Trophoblast cell (in vitro differentiated cells and primary cell): ENCODE results near the gene UHRF1.

ENCODE experiments used
- DNase-seq, 2 donors: peaks; one replicate each; pipeline ENCODE4 v3.0.0-alpha.2; 2016
- H2AFZ ChIP-seq: 2 replicates; pipeline ENCODE4 v1.6.1; 2013; ENCODE audit warnings: low read length, moderate library complexity, mild to moderate bottlenecking; ENCODE audit not compliant: insufficient read depth, poor library complexity
- H2AK5ac ChIP-seq: 2 replicates; pipeline ENCODE4 v1.6.1; 2013; ENCODE audit warnings: mild to moderate bottlenecking, low read length
- H2BK120ac ChIP-seq: 2 replicates; pipeline ENCODE4 v1.6.1; 2013; ENCODE audit warnings: low read length, mild to moderate bottlenecking, moderate library complexity; ENCODE audit not compliant: insufficient read depth, poor library complexity
- H2BK12ac ChIP-seq: 2 replicates; pipeline ENCODE4 v1.6.1; 2013; ENCODE audit warnings: mild to moderate bottlenecking, low read length, moderate library complexity
- H2BK5ac ChIP-seq: 2 replicates; pipeline ENCODE4 v1.6.1; 2013; ENCODE audit warnings: low read length, low read depth, moderate library complexity, mild to moderate bottlenecking; ENCODE audit not compliant: poor library complexity
- H3K14ac ChIP-seq: 2 replicates; pipeline ENCODE4 v1.6.1; 2013; ENCODE audit warnings: mild to moderate bottlenecking, low read length
- H3K18ac ChIP-seq: 2 replicates; pipeline ENCODE4 v1.6.1; 2013; ENCODE audit warnings: mild to moderate bottlenecking, low read length
- H3K23ac ChIP-seq: 2 replicates; pipeline ENCODE4 v1.6.1; 2013; ENCODE audit warnings: low read length
- H3K27ac ChIP-seq: 2 replicates; pipeline ENCODE4 v1.5.1; 2013; ENCODE audit warnings: low read depth, mild to moderate bottlenecking, inconsistent platforms, low read length, moderate library complexity
- H3K27me3 ChIP-seq: 2 replicates; pipeline ENCODE4 v1.6.1; 2013; ENCODE audit warnings: inconsistent platforms, mild to moderate bottlenecking, low read length, moderate library complexity; ENCODE audit not compliant: insufficient read depth
- H3K36me3 ChIP-seq, 2 experiments: 1 replicate in 1 of 2; 2 replicates in 1 of 2; pipeline ENCODE4 v1.6.1; 2013; ENCODE audit warnings: low read length in 2 of 2, mild to moderate bottlenecking in 2 of 2, moderate library complexity in 1 of 2; ENCODE audit not compliant: insufficient read depth in 2 of 2, control insufficient read depth in 1 of 2
- H3K4ac ChIP-seq: 2 replicates; pipeline ENCODE4 v1.6.1; 2013; ENCODE audit warnings: low read depth, mild to moderate bottlenecking, low read length, moderate library complexity
- H3K4me1 ChIP-seq, 2 experiments: 1 replicate in 1 of 2; 2 replicates in 1 of 2; pipeline ENCODE4 v1.6.1; 2013; ENCODE audit warnings: low read length in 2 of 2, mild to moderate bottlenecking in 2 of 2, moderate library complexity in 1 of 2; ENCODE audit not compliant: insufficient read depth in 2 of 2, control insufficient read depth in 1 of 2
- H3K4me2 ChIP-seq: 2 replicates; pipeline ENCODE4 v1.6.1; 2013; ENCODE audit warnings: inconsistent platforms, mild to moderate bottlenecking, low read length, moderate library complexity
- H3K4me3 ChIP-seq: 2 replicates; pipeline ENCODE4 v1.5.1; 2013; ENCODE audit warnings: mild to moderate bottlenecking, low read depth, low read length, inconsistent platforms
- H3K79me1 ChIP-seq: one replicate; pipeline ENCODE4 v1.6.1; 2013; ENCODE audit warnings: low read length
- H3K79me2 ChIP-seq: 2 replicates; pipeline ENCODE4 v1.6.1; 2013; ENCODE audit warnings: low read length, mild to moderate bottlenecking; ENCODE audit not compliant: control insufficient read depth, insufficient read depth, poor library complexity
- H3K9ac ChIP-seq: 2 replicates; pipeline ENCODE4 v1.6.1; 2013; ENCODE audit warnings: mild to moderate bottlenecking, low read length
- H3K9me3 ChIP-seq: 2 replicates; pipeline ENCODE4 v1.6.1; 2013; ENCODE audit warnings: low read depth, mild to moderate bottlenecking, control low read depth, inconsistent platforms, low read length; ENCODE audit not compliant: insufficient read depth
- H4K12ac ChIP-seq: 2 replicates; pipeline ENCODE4 v1.6.1; 2013; ENCODE audit warnings: low read depth, mild to moderate bottlenecking, low read length, moderate library complexity
- H4K8ac ChIP-seq: 2 replicates; pipeline ENCODE4 v1.6.1; 2013; ENCODE audit warnings: low read depth, mild to moderate bottlenecking, low read length, moderate library complexity
- H4K91ac ChIP-seq: one replicate; pipeline ENCODE4 v1.6.1; 2013; ENCODE audit warnings: low read depth, mild to moderate bottlenecking, low read length, moderate library complexity
- WGBS: extraction: QIAGEN DNeasy Blood & Tissue Kit; methylation state at CpG from one replicate; pipeline ENCODE4 v1.1.7; 2013; ENCODE audit warnings: missing lambda C conversion rate; ENCODE audit not compliant: insufficient read length, insufficient coverage; ENCODE audit errors: extremely low coverage; 5-methylcytosine and 5-hydroxymethylcytosine counted together

UHRF1 gene

GRCh38 chr19:4966591-4966990 lies 57.3 kb downstream of the UHRF1 start:
- no peak for DNase-seq
- H3K4me2 ChIP-seq, result no peak overlapping the region
- no peak overlapping the region for H3K4me3 ChIP-seq
- H2BK120ac ChIP-seq, result no peak overlapping the region
- H3K4ac ChIP-seq, result no peak overlapping the region
- no peak overlapping the region for H4K8ac ChIP-seq
- no peak overlapping the region for H3K27ac ChIP-seq
- peaks cover 4 to 5% of the 10 kb centered on the region in 2 experiments for H3K36me3 ChIP-seq
- H2BK12ac ChIP-seq, result no peak overlapping the region
- H3K9ac ChIP-seq, result no peak overlapping the region
- H3K14ac ChIP-seq, result no peak overlapping the region
- H3K4me1 ChIP-seq, result peaks cover 8 to 13% of the 10 kb centered on the region in 2 experiments
- H3K27me3 ChIP-seq, result no peaks in the 10 kb centered on the region
- H4K91ac ChIP-seq, result no peak overlapping the region
- H2AFZ ChIP-seq, result no peak overlapping the region
- peaks cover 20% of the 10 kb centered on the region for H3K79me2 ChIP-seq
- no CpG with 5 or more reads among the region's 6 CpGs for WGBS
- no peak overlapping the region for H2BK5ac ChIP-seq
- H2AK5ac ChIP-seq, result no peak overlapping the region
- no peak overlapping the region for H3K23ac ChIP-seq
- H3K79me1 ChIP-seq, result peaks cover 20% of the 10 kb centered on the region
- no peak overlapping the region for H3K18ac ChIP-seq
- H3K9me3 ChIP-seq, result peaks cover 1% of the 10 kb centered on the region
- H4K12ac ChIP-seq, result no peak overlapping the region

DNA sequence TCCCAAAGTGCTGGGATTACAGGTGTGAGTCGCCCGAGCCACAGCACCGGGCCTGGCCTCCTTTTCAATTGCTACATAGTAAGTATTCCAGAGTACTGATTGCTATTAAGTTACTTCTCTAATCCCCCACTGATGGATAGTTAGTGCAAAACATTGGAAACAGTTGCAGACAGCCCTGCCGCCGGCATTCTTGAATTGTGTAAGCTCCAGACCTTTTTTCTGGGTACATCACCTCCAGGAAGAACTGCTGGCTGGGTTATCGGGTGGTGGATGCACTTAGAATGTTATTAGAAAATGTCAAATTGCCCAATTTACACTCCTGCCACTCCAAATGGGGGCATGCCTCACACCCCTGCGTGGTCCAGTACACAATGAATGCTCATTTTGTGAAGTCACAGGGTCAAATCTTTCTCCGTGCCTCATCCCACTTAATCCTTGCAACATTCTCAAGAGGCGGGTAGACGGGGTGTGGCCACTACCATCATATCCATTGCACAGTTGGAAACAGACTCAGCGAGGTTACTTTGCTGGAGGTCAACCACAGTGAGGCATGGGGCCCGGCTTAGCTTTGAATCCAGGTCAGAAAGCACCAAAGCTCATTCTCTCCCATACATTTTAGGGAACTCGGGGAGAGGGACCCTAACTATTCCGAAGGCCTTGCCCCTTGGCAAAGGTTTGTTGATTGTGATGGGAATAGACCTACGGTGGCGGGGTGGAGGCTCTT lies 58.6 kb downstream of the UHRF1 start:
- H3K18ac ChIP-seq, result peak overlapping the region; percentile 3

DNA sequence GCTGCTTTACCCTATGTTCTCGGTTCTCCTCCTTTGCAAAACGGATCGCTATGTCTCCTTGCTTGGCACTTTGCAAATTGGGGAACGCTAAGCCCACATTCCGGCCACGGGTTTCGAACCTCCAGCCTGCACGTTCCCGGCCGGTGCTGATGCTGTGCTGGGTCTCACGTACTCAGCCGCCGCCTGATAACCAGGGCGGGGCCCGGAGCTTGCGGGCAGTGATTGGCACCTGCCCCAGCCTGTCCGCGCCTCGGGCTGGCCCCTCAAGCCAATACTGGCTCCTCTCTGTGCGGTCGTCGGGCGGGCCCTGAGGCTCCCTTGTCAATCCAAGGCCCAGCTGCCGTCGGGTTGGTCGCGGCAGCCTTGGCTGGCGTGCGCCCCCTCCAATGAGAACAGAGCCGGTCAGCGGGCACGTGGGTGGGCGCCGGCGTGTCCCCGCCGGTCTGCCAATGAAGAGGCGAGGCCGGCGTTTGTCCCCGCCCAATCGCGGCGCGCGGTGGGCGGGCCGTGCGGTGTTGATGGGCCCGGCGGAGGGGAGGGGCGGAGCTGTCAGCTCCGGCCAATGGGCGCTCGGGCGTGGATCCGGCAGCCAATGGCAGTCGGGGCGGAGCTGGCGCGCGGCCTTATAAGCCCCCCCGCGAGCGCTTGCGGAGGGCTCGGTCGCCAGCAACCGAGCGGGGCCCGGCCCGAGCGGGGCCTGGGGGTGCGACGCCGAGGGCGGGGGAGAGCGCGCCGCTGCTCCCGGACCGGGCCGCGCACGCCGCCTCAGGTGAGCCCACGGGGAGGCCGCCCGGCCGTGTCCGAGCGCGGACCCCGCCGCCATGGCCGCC lies 59.4 kb downstream of the UHRF1 start, which contains the start of gene KDM4B:
Gene KDM4B (plus strand): TSS at position 652 of the 830 bp plus-strand sequence. CDS start 63,778 bp downstream, outside the sequence.
- H3K4ac ChIP-seq, result peak within 1 kb of the TSS; percentile 47
- H2AFZ ChIP-seq, result peak within 1 kb of the TSS; percentile 42
- peak within 1 kb of the TSS; percentile 42 for H3K23ac ChIP-seq

More for the DNA sequence above, 58.6 kb downstream of the UHRF1 start:
- Histone ChIP-seq H4K8ac (peak overlapping the region; percentile 72), H2AFZ (peak overlapping the region; percentile 42), H3K4me3 (peak overlapping the region; percentile 67), H3K9me3 (no peaks in the 10 kb centered on the region), H3K27me3 (no peaks in the 10 kb centered on the region), H3K14ac (peak overlapping the region; percentile 38), H3K4me2 (peak overlapping the region; percentile 75), H2BK120ac (peak overlapping the region; percentile 20), H2BK5ac (peak overlapping the region; percentile 42), H3K79me1 (peaks cover 30% of the 10 kb centered on the region), H3K79me2 (peaks cover 33% of the 10 kb centered on the region), H3K4ac (peak overlapping the region; percentile 18), H3K27ac (no peak overlapping the region), H2BK12ac (peak overlapping the region; percentile 12), H4K91ac (peak overlapping the region; percentile 80), H3K9ac (no peak overlapping the region), H3K4me1 (peaks cover 21 to 26% of the 10 kb centered on the region in 2 experiments), H3K23ac (no peak overlapping the region), H4K12ac (peak overlapping the region; percentile 68), H2AK5ac (peak overlapping the region; percentile 32), H3K36me3 (peaks cover 0 to 2% of the 10 kb centered on the region in 2 experiments)
- DNase-seq, result peak; percentile 87 to 92
- no CpG with 5 or more reads among the region's 16 CpGs for WGBS

DNA sequence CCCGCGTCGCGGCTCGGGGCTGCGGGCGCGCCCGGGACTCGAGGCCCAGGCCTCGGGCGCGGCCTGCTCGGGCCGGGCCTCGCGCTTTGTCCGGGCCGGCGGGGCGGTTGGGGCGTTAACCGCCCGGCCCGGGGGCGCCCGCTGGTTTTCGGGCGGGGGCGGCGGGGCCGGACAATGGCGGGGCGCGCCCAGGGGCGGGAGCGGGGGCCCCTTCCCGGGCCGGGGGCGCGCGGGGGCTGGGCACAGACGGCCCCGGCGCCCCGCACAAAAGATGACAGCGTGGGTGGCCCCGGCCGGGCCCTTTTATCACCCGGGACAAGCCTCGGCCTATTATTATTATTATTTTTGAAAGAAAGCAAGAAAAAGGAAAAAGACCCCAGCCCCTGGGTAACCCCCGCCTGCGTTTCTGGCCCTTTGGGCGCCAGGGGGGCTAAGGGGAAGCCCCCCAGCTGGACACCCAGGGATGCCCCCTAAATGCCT lies 60.0 kb downstream of the UHRF1 start:
- Histone ChIP-seq H3K4me2 (peak overlapping the region; percentile 99), H4K91ac (peak overlapping the region; percentile 79), H3K79me2 (peaks cover 35% of the 10 kb centered on the region), H3K36me3 (peaks cover 0 to 2% of the 10 kb centered on the region in 2 experiments), H4K8ac (no peak overlapping the region), H3K79me1 (peaks cover 30% of the 10 kb centered on the region), H2AFZ (no peak overlapping the region), H3K9me3 (no peaks in the 10 kb centered on the region), H3K27ac (peak overlapping the region; percentile 35), H2BK120ac (no peak overlapping the region), H3K4ac (peak overlapping the region; percentile 47), H3K14ac (peak overlapping the region; percentile 87), H2AK5ac (no peak overlapping the region), H2BK12ac (no peak overlapping the region), H3K27me3 (no peaks in the 10 kb centered on the region), H3K18ac (peak overlapping the region; percentile 63), H3K23ac (no peak overlapping the region), H3K9ac (peak overlapping the region; percentile 92), H2BK5ac (no peak overlapping the region), H3K4me1 (peaks cover 25 to 26% of the 10 kb centered on the region in 2 experiments), H4K12ac (no peak overlapping the region), H3K4me3 (peak overlapping the region; percentile 79)
- no peak for DNase-seq
- no CpG with 5 or more reads among the region's 54 CpGs for WGBS

More for the DNA sequence above, 59.4 kb downstream of the UHRF1 start, which contains the start of gene KDM4B:
- peak within 1 kb of the TSS; percentile 99 for H3K4me2 ChIP-seq
- peak within 1 kb of the TSS; percentile 35 for H3K27ac ChIP-seq
- peak within 1 kb of the TSS; percentile 42 for H2BK5ac ChIP-seq
- H3K14ac ChIP-seq, result peak within 1 kb of the TSS; percentile 87
- H3K4me3 ChIP-seq, result peak within 1 kb of the TSS; percentile 79
- H3K27me3 ChIP-seq, result no peaks in the 10 kb centered on the region
- peak within 1 kb of the TSS; percentile 12 for H2BK12ac ChIP-seq
- peaks cover 30% of the 10 kb centered on the region for H3K79me1 ChIP-seq
- peak within 1 kb of the TSS; percentile 20 for H2BK120ac ChIP-seq
- H4K91ac ChIP-seq, result peak within 1 kb of the TSS; percentile 80
- H3K9me3 ChIP-seq, result no peaks in the 10 kb centered on the region
- peak within 1 kb of the TSS; percentile 68 for H4K12ac ChIP-seq
- H3K9ac ChIP-seq, result peak within 1 kb of the TSS; percentile 92
- H2AK5ac ChIP-seq, result peak within 1 kb of the TSS; percentile 32
- no CpG with 5 or more reads among the region's 96 CpGs for WGBS
- H3K18ac ChIP-seq, result peak within 1 kb of the TSS; percentile 63
- peak; percentile 100 for DNase-seq
- peaks cover 35% of the 10 kb centered on the region for H3K79me2 ChIP-seq
- H3K36me3 ChIP-seq, result peaks cover 0 to 2% of the 10 kb centered on the region in 2 experiments
- H3K4me1 ChIP-seq, result peaks cover 22 to 26% of the 10 kb centered on the region in 2 experiments
- peak within 1 kb of the TSS; percentile 72 for H4K8ac ChIP-seq
